HUES6 (cell line): ENCODE measurements around the gene CDS2.

Experiments
- H3K27ac ChIP-seq: 2 replicates; pipeline ENCODE4 v1.7.0; 2013; ENCODE audit warnings: low read depth, mild to moderate bottlenecking, low read length, inconsistent platforms
- H3K27me3 ChIP-seq: 2 replicates; pipeline ENCODE4 v1.6.1; 2013; ENCODE audit warnings: low read length; ENCODE audit not compliant: control insufficient read depth, insufficient read depth
- H3K36me3 ChIP-seq: 2 replicates; pipeline ENCODE4 v1.6.1; 2013; ENCODE audit warnings: low read length; ENCODE audit not compliant: control insufficient read depth, insufficient read depth
- H3K4me1 ChIP-seq: 2 replicates; pipeline ENCODE4 v1.6.1; 2013; ENCODE audit warnings: low read length; ENCODE audit not compliant: control insufficient read depth, insufficient read depth
- H3K4me3 ChIP-seq: 2 replicates; pipeline ENCODE4 v1.5.1; 2013; ENCODE audit warnings: low read depth, low read length
- H3K9ac ChIP-seq: one replicate; pipeline ENCODE4 v1.6.1; 2013; ENCODE audit warnings: mild to moderate bottlenecking, low read length
- H3K9me3 ChIP-seq: 2 replicates; pipeline ENCODE4 v1.6.1; 2013; ENCODE audit warnings: low read depth, low read length; ENCODE audit not compliant: control insufficient read depth, insufficient read depth

Gene CDS2

GRCh38 chr20:5140195-5140594, 13.4 kb downstream of the CDS2 start:
- Histone ChIP-seq H3K9ac (no peak overlapping the region), H3K27ac (no peak overlapping the region)

GRCh38 chr20:5141615-5142014, 14.8 kb downstream of the CDS2 start:
- H3K4me1 ChIP-seq: no peaks in the 10 kb centered on the region; the same call in 1 of the 2 replicates
- H3K27ac ChIP-seq: no peak overlapping the region
- H3K36me3 ChIP-seq: peaks cover 3% of the 10 kb centered on the region; the same call in 1 of the 2 replicates
- H3K9me3 ChIP-seq: no peaks in the 10 kb centered on the region
- H3K4me3 ChIP-seq: no peak overlapping the region
- no peaks in the 10 kb centered on the region for H3K27me3 ChIP-seq
- no peak overlapping the region for H3K9ac ChIP-seq

More at GRCh38 chr20:5140195-5140594, 13.4 kb downstream of the CDS2 start:
- Histone ChIP-seq H3K4me3 (no peak overlapping the region), H3K27me3 (no peaks in the 10 kb centered on the region), H3K9me3 (no peaks in the 10 kb centered on the region), H3K36me3 (peaks cover 3% of the 10 kb centered on the region; the same call in 1 of the 2 replicates), H3K4me1 (peaks cover 13% of the 10 kb centered on the region; the same call in 1 of the 2 replicates)

GRCh38 chr20:5143851-5144250, 17.0 kb downstream of the CDS2 start:
- Histone ChIP-seq H3K4me1 (no peaks in the 10 kb centered on the region), H3K4me3 (no peak overlapping the region), H3K9me3 (no peaks in the 10 kb centered on the region), H3K36me3 (peaks cover 3% of the 10 kb centered on the region; the same call in 1 of the 2 replicates), H3K27ac (no peak overlapping the region), H3K9ac (no peak overlapping the region), H3K27me3 (no peaks in the 10 kb centered on the region)

GRCh38 chr20:5145365-5146098, 18.7 kb downstream of the CDS2 start:
- H3K9ac ChIP-seq: no peak overlapping the region
- peaks cover 6% of the 10 kb centered on the region; the same call in 1 of the 2 replicates for H3K4me1 ChIP-seq
- H3K9me3 ChIP-seq: no peaks in the 10 kb centered on the region
- H3K27me3 ChIP-seq: no peaks in the 10 kb centered on the region
- H3K27ac ChIP-seq: no peak overlapping the region
- peaks cover 3% of the 10 kb centered on the region; the same call in 1 of the 2 replicates for H3K36me3 ChIP-seq
- H3K4me3 ChIP-seq: no peak overlapping the region

- Histone ChIP-seq H3K36me3 (peaks cover 3% of the 10 kb centered on the region; the same call in 1 of the 2 replicates), H3K9ac (no peak overlapping the region), H3K27ac (no peak overlapping the region), H3K4me1 (peaks cover 9% of the 10 kb centered on the region; the same call in 1 of the 2 replicates), H3K9me3 (no peaks in the 10 kb centered on the region), H3K4me3 (no peak overlapping the region), H3K27me3 (no peaks in the 10 kb centered on the region)
Measured at GRCh38 chr20:5146099-5146668, 19.4 kb downstream of the CDS2 start.

GRCh38 chr20:5146871-5147592, 20.2 kb downstream of the CDS2 start:
- H3K4me3 ChIP-seq: no peak overlapping the region
- no peaks in the 10 kb centered on the region for H3K27me3 ChIP-seq
- H3K36me3 ChIP-seq: peaks cover 3% of the 10 kb centered on the region; the same call in 1 of the 2 replicates
- H3K9ac ChIP-seq: no peak overlapping the region
- no peaks in the 10 kb centered on the region for H3K9me3 ChIP-seq
- no peak overlapping the region for H3K27ac ChIP-seq
- H3K4me1 ChIP-seq: peaks cover 9% of the 10 kb centered on the region; the same call in 1 of the 2 replicates

- Histone ChIP-seq H3K36me3 (peaks cover 3% of the 10 kb centered on the region; the same call in 1 of the 2 replicates), H3K4me1 (peaks cover 9% of the 10 kb centered on the region; the same call in 1 of the 2 replicates), H3K4me3 (no peak overlapping the region), H3K9ac (no peak overlapping the region), H3K9me3 (no peaks in the 10 kb centered on the region), H3K27me3 (no peaks in the 10 kb centered on the region), H3K27ac (no peak overlapping the region)
Measured at GRCh38 chr20:5148581-5148980, 21.8 kb downstream of the CDS2 start.

GRCh38 chr20:5149892-5150225, 23.1 kb downstream of the CDS2 start:
- Histone ChIP-seq H3K9ac (no peak overlapping the region), H3K9me3 (no peaks in the 10 kb centered on the region), H3K27me3 (no peaks in the 10 kb centered on the region), H3K27ac (no peak overlapping the region), H3K4me1 (peaks cover 12% of the 10 kb centered on the region; the same call in 1 of the 2 replicates), H3K4me3 (no peak overlapping the region), H3K36me3 (no peaks in the 10 kb centered on the region)

GRCh38 chr20:5150226-5151076, 23.6 kb downstream of the CDS2 start:
- H3K4me1 ChIP-seq: peaks cover 12% of the 10 kb centered on the region; the same call in 1 of the 2 replicates
- H3K36me3 ChIP-seq: no peaks in the 10 kb centered on the region
- no peak overlapping the region for H3K9ac ChIP-seq
- H3K9me3 ChIP-seq: no peaks in the 10 kb centered on the region
- no peak overlapping the region for H3K4me3 ChIP-seq
- peak overlapping the region; percentile 20; the same call in 1 of the 2 replicates for H3K27ac ChIP-seq
- H3K27me3 ChIP-seq: no peaks in the 10 kb centered on the region

- H3K9ac ChIP-seq: no peak overlapping the region
- no peak overlapping the region for H3K4me3 ChIP-seq
- H3K9me3 ChIP-seq: no peaks in the 10 kb centered on the region
- no peak overlapping the region for H3K27ac ChIP-seq
- peaks cover 22% of the 10 kb centered on the region for H3K4me1 ChIP-seq
- no peaks in the 10 kb centered on the region for H3K36me3 ChIP-seq
- H3K27me3 ChIP-seq: no peaks in the 10 kb centered on the region
Measured at GRCh38 chr20:5153152-5153467, 26.3 kb downstream of the CDS2 start.
